CD4-positive, alpha-beta T cell treated with Interleukin-1 beta for 1 hour (primary cell): ENCODE measurements around the gene PPM1G.
"Not testable (repeated sequence)": the region's sequence is repeated elsewhere in the genome, so short reads cannot be mapped to it uniquely, and the experiment has no call there.

ENCODE experiments used
- DNase-seq, 2 donors: peaks; one replicate each; pipeline ENCODE4 v3.0.0-alpha.2; 2020 to 2022

PPM1G gene

GRCh38 chr2:27409321-27410073, at the start of gene PPM1G:
Gene PPM1G, minus strand, starts transcription at chr2:27409591. Its CDS starts 169 bp downstream, at chr2:27409422.
- peak; percentile 95 for DNase-seq

GRCh38 chr2:27453968-27454367, 44.6 kb upstream of the PPM1G start:
- no peak for DNase-seq

DNA sequence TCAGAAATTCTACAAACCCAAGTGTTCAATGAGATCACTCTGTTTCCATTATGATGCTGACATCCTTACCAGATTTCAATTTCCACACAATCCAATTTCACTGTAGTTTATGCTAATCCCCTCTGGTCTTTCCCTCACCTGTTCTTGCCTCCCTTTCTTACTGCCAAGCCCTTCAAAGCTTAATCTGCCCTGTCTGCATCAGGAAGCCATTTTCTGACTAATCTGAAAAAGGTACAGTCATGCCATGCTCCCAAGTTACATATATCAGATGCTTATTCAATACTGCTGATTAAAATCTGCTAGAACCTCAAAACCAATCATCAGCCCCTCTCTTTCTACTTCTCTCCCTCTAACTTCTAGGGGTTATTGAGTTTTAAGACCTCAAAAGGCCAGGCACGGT, 41.7 kb upstream of the PPM1G start:
- DNase-seq: no peak

GRCh38 chr2:27448381-27448780, 39.0 kb upstream of the PPM1G start:
- no peak for DNase-seq

DNA sequence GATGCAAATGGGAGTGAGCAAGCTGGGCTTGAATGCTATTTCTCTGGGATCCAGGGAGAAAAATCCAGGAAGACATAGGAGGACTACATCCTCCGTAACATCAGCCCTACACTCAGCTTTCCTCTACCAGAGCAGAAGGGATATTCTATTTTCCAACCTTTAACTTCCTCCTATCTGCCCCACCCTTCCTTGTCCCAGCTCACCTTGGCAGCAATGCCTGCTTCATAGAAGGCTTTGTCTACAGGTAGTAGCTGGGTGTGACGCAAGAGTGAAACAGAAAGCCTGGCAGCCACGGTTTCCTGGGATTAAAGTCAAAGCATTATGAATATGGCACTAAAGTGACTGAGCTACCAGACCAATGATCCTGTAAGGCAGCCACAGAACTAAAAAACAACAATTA, 36.7 kb upstream of the PPM1G start:
- no peak for DNase-seq

GRCh38 chr2:27445615-27446014, 36.2 kb upstream of the PPM1G start:
- DNase-seq: no peak

GRCh38 chr2:27445155-27445554, 35.8 kb upstream of the PPM1G start:
- no peak for DNase-seq

DNA sequence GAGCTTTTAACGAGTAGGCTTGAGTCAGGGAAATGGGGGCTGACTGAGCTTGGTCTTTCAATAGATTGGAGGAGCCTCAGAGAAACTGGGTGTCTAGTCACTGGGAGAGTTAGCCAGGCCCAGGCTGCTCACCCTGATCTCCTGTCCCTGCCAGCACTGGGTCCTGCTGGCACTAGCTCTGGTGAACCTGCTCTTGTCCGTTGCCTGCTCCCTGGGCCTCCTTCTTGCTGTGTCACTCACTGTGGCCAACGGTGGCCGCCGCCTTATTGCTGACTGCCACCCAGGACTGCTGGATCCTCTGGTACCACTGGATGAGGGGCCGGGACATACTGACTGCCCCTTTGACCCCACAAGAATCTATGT, 33.5 kb upstream of the PPM1G start:
- no peak for DNase-seq

GRCh38 chr2:27441958-27442919, 32.8 kb upstream of the PPM1G start, which contains the start of gene KRTCAP3:
Gene KRTCAP3, plus strand, starts transcription at chr2:27442381. Its CDS starts 32 bp downstream, at chr2:27442413.
- DNase-seq: peak; percentile 35 to 74

DNA sequence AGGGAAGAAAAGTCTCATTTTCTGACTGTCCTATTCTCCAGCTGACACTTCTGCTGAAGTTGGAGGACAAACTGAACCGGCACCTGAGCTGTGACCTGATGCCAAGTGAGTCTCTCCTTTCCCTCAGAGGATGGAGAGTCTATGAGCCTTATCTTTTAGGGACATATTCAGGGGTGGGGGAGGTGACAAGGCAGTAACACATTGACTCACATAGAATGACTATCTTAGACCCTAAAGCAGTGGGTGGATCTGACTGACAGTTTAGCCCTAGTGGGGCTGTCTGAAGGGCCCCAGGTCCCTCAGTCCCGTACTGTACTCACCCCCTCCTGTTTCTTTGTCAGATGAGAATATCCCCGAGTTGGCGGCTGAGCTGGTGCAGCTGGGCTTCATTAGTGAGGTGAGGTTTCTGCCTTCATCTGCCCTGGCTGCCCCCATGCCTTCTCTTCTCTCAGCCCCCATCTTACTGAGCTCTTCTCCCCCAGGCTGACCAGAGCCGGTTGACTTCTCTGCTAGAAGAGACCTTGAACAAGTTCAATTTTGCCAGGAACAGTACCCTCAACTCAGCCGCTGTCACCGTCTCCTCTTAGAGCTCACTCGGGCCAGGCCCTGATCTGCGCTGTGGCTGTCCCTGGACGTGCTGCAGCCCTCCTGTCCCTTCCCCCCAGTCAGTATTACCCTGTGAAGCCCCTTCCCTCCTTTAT, 32.0 kb upstream of the PPM1G start:
- DNase-seq: no peak

DNA sequence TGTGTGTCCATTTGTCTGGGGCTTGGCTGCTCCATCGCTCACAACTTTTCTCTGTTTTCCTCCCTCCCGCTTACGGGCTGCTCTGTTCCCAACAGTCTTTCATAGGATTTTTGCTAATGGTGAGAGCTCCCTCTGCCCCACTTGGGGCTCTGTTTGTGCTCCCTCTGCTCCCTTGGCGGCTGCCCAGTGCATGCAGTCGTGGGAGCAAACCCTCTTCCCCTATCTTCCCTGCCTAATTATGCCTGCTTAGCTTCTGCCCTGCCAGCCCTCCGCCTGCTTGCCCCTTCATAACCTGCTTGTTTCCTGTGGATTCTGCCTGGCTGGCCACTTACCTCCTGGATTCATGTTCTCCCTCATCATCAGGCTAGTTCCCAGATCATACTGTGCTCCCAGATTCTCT, 26.2 kb upstream of the PPM1G start:
- DNase-seq: no peak

DNA sequence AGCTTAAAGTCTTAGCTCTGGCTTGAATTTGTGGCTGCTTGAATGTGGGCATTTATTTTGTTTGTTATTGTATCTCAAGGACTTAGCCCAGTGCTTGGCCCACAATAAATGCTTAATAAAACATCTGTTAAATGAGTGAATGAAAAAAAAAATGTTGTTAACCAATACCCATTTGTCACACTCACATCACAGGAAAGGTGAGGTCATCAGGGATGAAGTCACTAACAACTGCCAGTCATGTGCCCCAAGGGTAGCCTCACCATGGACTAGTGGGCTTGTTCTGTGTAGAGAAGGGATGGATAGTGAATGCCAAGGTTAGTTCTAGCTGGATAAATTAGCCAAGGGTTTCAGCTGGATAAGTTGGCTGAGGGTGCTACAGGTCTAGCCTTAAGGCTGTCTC, 22.0 kb upstream of the PPM1G start:
- DNase-seq: peak; percentile 29 to 33

GRCh38 chr2:27428978-27429541, 19.7 kb upstream of the PPM1G start:
- peak; percentile 80 to 84 for DNase-seq

GRCh38 chr2:27428213-27428977, 19.0 kb upstream of the PPM1G start, which contains the start of gene NRBP1:
Gene NRBP1, plus strand, starts transcription at chr2:27428631. Its CDS starts 4,643 bp downstream, at chr2:27433274.
- DNase-seq: peak; percentile 86 to 90

DNA sequence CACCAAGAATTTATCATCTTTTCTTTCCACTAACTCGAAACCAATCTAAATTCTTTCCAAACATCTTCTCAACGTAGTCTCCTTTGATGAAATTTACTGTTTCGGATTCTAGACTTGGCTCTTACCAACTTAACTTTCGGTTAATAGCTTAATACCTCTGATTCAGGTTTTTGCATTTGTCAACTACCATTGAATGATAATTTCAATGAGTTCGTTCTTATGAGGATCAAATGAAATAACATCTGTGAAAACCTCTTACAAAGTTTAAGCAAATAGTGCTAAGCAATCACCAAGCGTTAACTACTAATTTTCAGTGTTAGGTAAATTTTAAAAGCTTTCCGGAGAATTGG, 18.4 kb upstream of the PPM1G start:
- DNase-seq: no peak

GRCh38 chr2:27425039-27425438, 15.6 kb upstream of the PPM1G start:
- not testable (repeated sequence) for DNase-seq

- DNase-seq: no peak
Measured at GRCh38 chr2:27422958-27423357, 13.6 kb upstream of the PPM1G start.

DNA sequence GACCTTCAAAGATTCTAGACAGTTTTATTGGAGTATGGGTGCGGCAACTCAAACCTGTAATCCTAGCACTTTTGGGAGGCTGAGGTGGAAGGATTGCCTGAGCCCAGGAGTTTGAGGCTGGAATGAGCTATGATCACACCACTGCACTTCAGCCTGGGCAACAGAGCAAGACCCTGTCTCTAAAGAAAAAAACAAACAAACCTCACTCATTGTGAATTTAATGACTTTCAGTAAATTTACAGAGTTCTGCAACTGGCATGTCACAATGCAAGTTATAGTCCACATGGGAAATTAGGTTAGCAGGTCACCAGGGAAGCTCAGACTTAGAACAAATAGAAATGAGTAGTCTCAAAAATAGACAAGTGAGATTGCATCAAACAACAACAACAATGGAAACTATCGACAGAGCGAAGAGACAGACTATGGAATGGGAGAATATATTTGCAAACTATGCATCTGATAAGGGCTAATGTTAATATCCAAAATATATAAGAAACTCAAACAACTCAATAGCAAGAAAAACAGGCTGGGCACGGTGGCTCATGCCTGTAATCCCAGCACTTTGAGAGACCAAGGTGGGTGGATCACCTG, 12.4 kb upstream of the PPM1G start:
- DNase-seq: no peak

GRCh38 chr2:27420996-27421395, 11.6 kb upstream of the PPM1G start:
- no peak for DNase-seq

- DNase-seq: no peak
Measured at GRCh38 chr2:27416151-27416550, 6.8 kb upstream of the PPM1G start.

DNA sequence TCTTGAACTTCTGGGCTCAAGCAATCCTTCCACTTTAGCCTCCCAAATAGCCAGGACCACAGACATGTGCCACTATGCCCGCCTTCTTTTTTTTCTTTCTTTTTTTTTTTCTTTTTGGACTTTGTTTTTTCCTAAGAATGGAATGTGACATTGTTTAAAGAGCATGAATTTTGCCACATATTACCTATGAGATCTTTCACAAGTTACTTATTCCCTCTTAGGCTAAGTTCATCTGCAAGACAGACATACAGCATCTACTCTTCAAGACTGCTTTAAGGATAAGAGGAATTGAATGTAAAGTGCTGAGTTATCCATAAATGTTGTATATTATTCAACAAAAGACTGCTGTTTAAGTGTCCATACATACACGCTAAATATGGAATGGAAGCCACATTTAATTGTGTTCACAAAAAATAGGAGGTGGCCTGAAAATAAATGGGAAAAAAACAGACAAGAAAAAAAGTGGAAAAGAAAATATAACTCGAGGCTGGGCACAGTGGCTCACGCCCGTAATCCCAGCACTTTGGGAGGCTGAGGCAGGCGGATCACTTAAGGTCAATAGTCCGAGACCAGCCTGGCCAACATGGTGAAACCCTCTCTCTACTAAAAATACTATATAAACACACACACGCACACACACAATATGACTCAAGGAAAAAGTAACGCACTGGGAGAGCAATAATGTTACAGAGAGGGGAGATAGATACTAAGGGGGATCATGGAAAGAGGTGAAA, 3.2 kb upstream of the PPM1G start:
- DNase-seq: no peak
